PC-9 (cell line): ENCODE measurements around the gene HAUS3. TPM values are rescaled to one million over a fixed set of nuclear protein-coding genes. Genes with fewer than 3 reads are reported as not detected.

Source experiments
- BruUV-seq: library from RNA; stranded (reverse); fragments of 400-500 nt; replicated peaks from 2 replicates; lab custom pipeline; 2021; lab: Mats Ljungman, UMichigan
- CTCF ChIA-PET: fragments of 300-600 bp; sonication (Branson Sonifier 250); formaldehyde crosslinking; loops from one replicate; lab custom pipeline; 2022; ENCODE audit warnings: antibody characterized with exemption; lab: Charles Lee
- POLR2A ChIA-PET: fragments of 300-600 bp; sonication (Branson Sonifier 250); formaldehyde crosslinking; loops from one replicate; lab custom pipeline; 2022; ENCODE audit warnings: antibody characterized with exemption; ENCODE audit not compliant: unreplicated experiment; lab: Charles Lee
- DNase-seq, 2 experiments: peaks; one replicate each; pipeline versions ENCODE4 v3.0.0 to v3.0.0-alpha.2; 2015 to 2022; ENCODE audit warnings: mixed read lengths in 1 of 2
- H2AFZ ChIP-seq: fragments of 200-600 bp; sonication (generic); 2 replicates; pipeline ENCODE4 v1.8.1; 2017; ENCODE audit warnings: antibody characterized with exemption
- H3F3A ChIP-seq: fragments of 200-600 bp; sonication (generic); 2 replicates; pipeline ENCODE4 v1.8.1; 2017; ENCODE audit warnings: antibody characterized with exemption, mild to moderate bottlenecking, low read depth; ENCODE audit not compliant: insufficient read depth
- H3K27ac ChIP-seq: fragments of 200-600 bp; sonication (generic); 2 replicates; pipeline ENCODE4 v1.6.1; 2016; ENCODE audit warnings: mixed run types
- H3K27me3 ChIP-seq: fragments of 200-600 bp; sonication (generic); 2 replicates; pipeline ENCODE4 v1.6.1; 2016; ENCODE audit warnings: low read depth, mixed run types; ENCODE audit not compliant: insufficient read depth
- H3K36me3 ChIP-seq: fragments of 200-600 bp; sonication (generic); 2 replicates; pipeline ENCODE4 v1.6.1; 2016; ENCODE audit warnings: low read depth, mixed run types
- H3K4me1 ChIP-seq: fragments of 200-600 bp; sonication (generic); replicated peaks from 2 replicates; pipeline ENCODE4 v1.6.1; 2016; ENCODE audit warnings: mixed run types; ENCODE audit not compliant: insufficient read depth
- H3K4me2 ChIP-seq: fragments of 200-600 bp; sonication (generic); 2 replicates; pipeline ENCODE4 v1.6.1; 2017; ENCODE audit warnings: mixed run types
- H3K4me3 ChIP-seq: fragments of 200-600 bp; sonication (generic); 2 replicates; pipeline ENCODE4 v1.6.1; 2016; ENCODE audit warnings: mixed run types
- H3K79me2 ChIP-seq: fragments of 200-600 bp; sonication (generic); 2 replicates; pipeline ENCODE4 v1.6.1; 2017; ENCODE audit warnings: low read depth, mixed run types
- H3K9me2 ChIP-seq: fragments of 200-600 bp; sonication (generic); 2 replicates; pipeline ENCODE4 v1.8.1; 2017; ENCODE audit warnings: mild to moderate bottlenecking; ENCODE audit not compliant: insufficient read depth
- H3K9me3 ChIP-seq: fragments of 200-600 bp; sonication (generic); 2 replicates; pipeline ENCODE4 v1.8.1; 2016; ENCODE audit warnings: low read depth; ENCODE audit not compliant: insufficient read depth
- H4K20me1 ChIP-seq: fragments of 200-600 bp; sonication (generic); 2 replicates; pipeline ENCODE4 v1.8.1; 2017; ENCODE audit not compliant: insufficient read depth
- EZH2 ChIP-seq: fragments of 200-600 bp; sonication (generic); IDR thresholded peaks from 2 replicates; pipeline ENCODE4 v1.8.0; 2017; ENCODE audit warnings: antibody characterized with exemption, low read depth
- intact Hi-C: fragments of 100-400 bp; cut with micrococcal nuclease; formaldehyde crosslinking; loops from one replicate; pipeline ENCODE4 v1.10.0; 2022; ENCODE audit not compliant: unreplicated experiment
- total RNA-seq: library from RNA; stranded (reverse); gene quantifications from 2 replicates; pipeline ENCODE4 v1.2.3, GENCODE V29; 2021
- TF ChIP-seq, protein P1 (sequence below): fragments of 200-600 bp; sonication (generic); conservative IDR thresholded peaks from 2 replicates; pipeline ENCODE4 v1.6.1; 2017; ENCODE audit warnings: mixed run types, antibody characterized with exemption, mild to moderate bottlenecking, moderate library complexity

The HAUS3 gene
- total RNA-seq, 1 experiment from 2014 or later: 16.2 TPM

DNA sequence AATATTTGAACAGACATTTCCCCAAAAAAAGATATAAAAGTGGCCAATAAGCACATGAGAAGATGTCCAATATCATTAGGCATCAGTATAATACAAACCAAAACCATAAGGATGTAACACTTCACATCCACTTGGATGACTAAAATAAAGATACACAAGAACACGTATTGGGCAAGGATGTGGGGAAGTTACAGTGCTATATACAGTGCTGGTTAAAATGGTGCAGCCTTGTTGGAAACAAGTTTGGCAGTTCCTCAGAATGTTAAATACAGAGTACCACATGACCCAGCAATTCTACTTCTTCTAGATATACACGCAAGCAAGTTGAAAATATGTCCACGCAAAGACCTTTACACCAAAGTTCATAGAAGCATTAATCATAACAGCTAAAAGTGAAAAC is 58.9 kb downstream of the HAUS3 start:
- no peaks in the 10 kb centered on the region for H3K27me3 ChIP-seq
- intact Hi-C loops: no loop called here
- CTCF ChIA-PET: no interaction called here

DNA sequence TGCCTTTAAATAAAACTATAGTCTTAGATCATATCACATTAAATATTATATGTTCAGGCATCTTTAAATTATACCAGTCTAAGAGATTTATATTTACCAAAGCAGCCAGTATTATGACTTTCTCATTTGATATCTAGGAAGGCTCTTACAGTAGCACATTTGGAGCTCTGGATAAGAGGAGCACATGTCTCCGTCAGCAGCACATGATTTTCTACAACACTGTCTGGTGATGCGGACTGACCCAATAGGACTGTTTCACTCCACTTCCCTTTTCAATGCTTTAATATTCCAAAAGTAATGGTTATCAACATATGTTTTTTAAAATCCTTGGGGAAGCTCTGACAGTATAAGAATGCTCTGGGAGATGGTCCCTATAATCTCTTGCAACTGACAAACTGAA is 61.5 kb downstream of the HAUS3 start:
- Histone ChIP-seq H3K36me3 (no peaks in the 10 kb centered on the region), H3K4me2 (no peak overlapping the region), H2AFZ (no peak overlapping the region), H4K20me1 (no peaks in the 10 kb centered on the region), H3K9me3 (no peaks in the 10 kb centered on the region; the same call in 1 of the 2 replicates), H3K27ac (no peak overlapping the region), H3K79me2 (no peaks in the 10 kb centered on the region), H3F3A (no peaks in the 10 kb centered on the region), H3K27me3 (no peaks in the 10 kb centered on the region), H3K4me3 (no peak overlapping the region), H3K4me1 (no peaks in the 10 kb centered on the region), H3K9me2 (no peaks in the 10 kb centered on the region)
- no peak for TF ChIP-seq EZH2
- TF ChIP-seq, protein P1, sequence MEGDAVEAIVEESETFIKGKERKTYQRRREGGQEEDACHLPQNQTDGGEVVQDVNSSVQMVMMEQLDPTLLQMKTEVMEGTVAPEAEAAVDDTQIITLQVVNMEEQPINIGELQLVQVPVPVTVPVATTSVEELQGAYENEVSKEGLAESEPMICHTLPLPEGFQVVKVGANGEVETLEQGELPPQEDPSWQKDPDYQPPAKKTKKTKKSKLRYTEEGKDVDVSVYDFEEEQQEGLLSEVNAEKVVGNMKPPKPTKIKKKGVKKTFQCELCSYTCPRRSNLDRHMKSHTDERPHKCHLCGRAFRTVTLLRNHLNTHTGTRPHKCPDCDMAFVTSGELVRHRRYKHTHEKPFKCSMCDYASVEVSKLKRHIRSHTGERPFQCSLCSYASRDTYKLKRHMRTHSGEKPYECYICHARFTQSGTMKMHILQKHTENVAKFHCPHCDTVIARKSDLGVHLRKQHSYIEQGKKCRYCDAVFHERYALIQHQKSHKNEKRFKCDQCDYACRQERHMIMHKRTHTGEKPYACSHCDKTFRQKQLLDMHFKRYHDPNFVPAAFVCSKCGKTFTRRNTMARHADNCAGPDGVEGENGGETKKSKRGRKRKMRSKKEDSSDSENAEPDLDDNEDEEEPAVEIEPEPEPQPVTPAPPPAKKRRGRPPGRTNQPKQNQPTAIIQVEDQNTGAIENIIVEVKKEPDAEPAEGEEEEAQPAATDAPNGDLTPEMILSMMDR: no peak
- intact Hi-C loops: no loop called here
- ChIA-PET CTCF (no interaction called here), POLR2A (no interaction called here)
- BruUV-seq: no TSS peak
- no peak for DNase-seq

More for the DNA sequence above, 58.9 kb downstream of the HAUS3 start:
- Histone ChIP-seq H3K79me2 (no peaks in the 10 kb centered on the region), H3K9me2 (no peaks in the 10 kb centered on the region), H2AFZ (no peak overlapping the region), H4K20me1 (no peaks in the 10 kb centered on the region), H3K4me2 (no peak overlapping the region), H3K27ac (no peak overlapping the region), H3K9me3 (no peaks in the 10 kb centered on the region; the same call in 1 of the 2 replicates), H3K36me3 (no peaks in the 10 kb centered on the region), H3K4me1 (no peaks in the 10 kb centered on the region), H3K4me3 (no peak overlapping the region), H3F3A (no peaks in the 10 kb centered on the region)
- BruUV-seq: no TSS peak
- TF ChIP-seq, protein P1: no peak
- no peak for TF ChIP-seq EZH2
- POLR2A ChIA-PET: no interaction called here
- DNase-seq: no peak

DNA sequence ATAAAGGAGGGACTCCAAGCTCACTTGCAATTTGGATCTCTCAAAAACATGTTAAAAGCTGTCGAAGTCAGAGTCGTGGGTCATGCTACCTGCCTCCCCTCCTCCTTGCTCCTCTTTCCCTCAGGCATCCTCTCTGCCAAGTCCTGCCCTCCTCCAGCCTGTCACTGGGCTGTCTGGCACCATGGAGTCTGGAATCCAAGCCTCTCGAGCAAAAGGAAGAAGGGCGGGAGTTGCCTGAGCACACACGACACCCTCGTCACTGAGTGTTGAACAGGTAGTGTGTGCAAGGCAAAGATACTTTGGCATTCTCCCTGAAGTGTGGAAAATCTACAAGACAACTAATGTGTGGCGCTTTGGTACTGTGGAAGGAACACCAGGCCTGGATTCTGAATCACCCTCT is 62.2 kb downstream of the HAUS3 start:
- H3K36me3 ChIP-seq: no peaks in the 10 kb centered on the region
- H3K4me2 ChIP-seq: no peak overlapping the region
- H3K27ac ChIP-seq: no peak overlapping the region
- no peaks in the 10 kb centered on the region for H3K79me2 ChIP-seq
- no peaks in the 10 kb centered on the region for H3K27me3 ChIP-seq
- intact Hi-C loops: no loop called here
- H3K4me1 ChIP-seq: no peaks in the 10 kb centered on the region
- no TSS peak for BruUV-seq
- DNase-seq: no peak
- no peak overlapping the region for H3K4me3 ChIP-seq
- no peaks in the 10 kb centered on the region for H3K9me2 ChIP-seq
- TF ChIP-seq, protein P1: no peak
- TF ChIP-seq EZH2: no peak
- POLR2A ChIA-PET: no interaction called here
- no peaks in the 10 kb centered on the region for H3F3A ChIP-seq
- no peaks in the 10 kb centered on the region for H4K20me1 ChIP-seq
- CTCF ChIA-PET: no interaction called here
- no peaks in the 10 kb centered on the region; the same call in 1 of the 2 replicates for H3K9me3 ChIP-seq
- no peak overlapping the region for H2AFZ ChIP-seq
